ENCODE measurements around the gene INTS12.

The INTS12 gene

GRCh38 chr4:105670684-105671083, 37.8 kb downstream of the INTS12 start:
- no peak for DNase-seq
- Histone ChIP-seq H3K4me3 (ENCODE audit: control insufficient read depth in 1 of 7, extremely low read depth in 1 of 7, insufficient read depth in 4 of 7, low read depth in 2 of 7, low read length in 6 of 7) (no peak overlapping the region), H3K27ac (ENCODE audit: insufficient read depth in 1 of 2, low read depth in 1 of 2, low read length in 2 of 2, poor library complexity in 1 of 2, severe bottlenecking in 2 of 2) (no peak overlapping the region), H3K36me3 (ENCODE audit: control insufficient read depth in 4 of 4, insufficient read depth in 4 of 4, low read length in 3 of 4) (no peaks in the 10 kb centered on the region), H3K9me3 (ENCODE audit: control extremely low read depth in 1 of 5, control insufficient read depth in 4 of 5, insufficient read depth in 2 of 5, low read depth in 1 of 5, low read length in 4 of 5) (no peaks in the 10 kb centered on the region), H3K4me1 (ENCODE audit: control extremely low read depth in 1 of 4, control insufficient read depth in 4 of 4, insufficient read depth in 4 of 4, low read length in 3 of 4) (no peaks in the 10 kb centered on the region), H3K27me3 (replicated peaks in 2 of 5; ENCODE audit: control insufficient read depth in 4 of 5, insufficient read depth in 5 of 5, low read length in 4 of 5) (no peaks in the 10 kb centered on the region)
- CTCF ChIA-PET: no interaction called here
- POLR2A ChIA-PET: no interaction called here

GRCh38 chr4:105666693-105667092, 41.8 kb downstream of the INTS12 start:
- ChIA-PET CTCF (interaction anchor here (0.6 to 4.8 kb wide), 14 partner anchors 10 to 1351 kb away, joined by 3 to 45 read pairs (median 3); no protein-coding TSS in a partner anchor), POLR2A (no interaction called here)
- no peak overlapping the region for H3K27ac ChIP-seq (ENCODE audit: insufficient read depth in 1 of 2, low read depth in 1 of 2, low read length in 2 of 2, poor library complexity in 1 of 2, severe bottlenecking in 2 of 2)
- DNase-seq: peak; percentile 33 to 66 (median 52)
- H3K4me3 ChIP-seq (ENCODE audit: control insufficient read depth in 1 of 7, extremely low read depth in 1 of 7, insufficient read depth in 4 of 7, low read depth in 2 of 7, low read length in 6 of 7): no peak overlapping the region
- H3K36me3 ChIP-seq (ENCODE audit: control insufficient read depth in 4 of 4, insufficient read depth in 4 of 4, low read length in 3 of 4): no peaks in the 10 kb centered on the region
- H3K9me3 ChIP-seq (ENCODE audit: control extremely low read depth in 1 of 5, control insufficient read depth in 4 of 5, insufficient read depth in 2 of 5, low read depth in 1 of 5, low read length in 4 of 5): no peaks in the 10 kb centered on the region
- H3K4me1 ChIP-seq (ENCODE audit: control extremely low read depth in 1 of 4, control insufficient read depth in 4 of 4, insufficient read depth in 4 of 4, low read length in 3 of 4): no peaks in the 10 kb centered on the region
- 11% methylated on average over 1 of the region's 5 CpGs for WGBS (ENCODE audit: insufficient coverage)
- H3K27me3 ChIP-seq (replicated peaks in 2 of 5; ENCODE audit: control insufficient read depth in 4 of 5, insufficient read depth in 5 of 5, low read length in 4 of 5): no peaks in the 10 kb centered on the region

GRCh38 chr4:105662935-105663675, 45.4 kb downstream of the INTS12 start:
- no peaks in the 10 kb centered on the region for H3K27me3 ChIP-seq (replicated peaks in 2 of 5; ENCODE audit: control insufficient read depth in 4 of 5, insufficient read depth in 5 of 5, low read length in 4 of 5)
- H3K4me3 ChIP-seq (ENCODE audit: control insufficient read depth in 1 of 7, extremely low read depth in 1 of 7, insufficient read depth in 4 of 7, low read depth in 2 of 7, low read length in 6 of 7): no peak overlapping the region
- CTCF ChIA-PET: no interaction called here
- no peak overlapping the region for H3K27ac ChIP-seq (ENCODE audit: insufficient read depth in 1 of 2, low read depth in 1 of 2, low read length in 2 of 2, poor library complexity in 1 of 2, severe bottlenecking in 2 of 2)
- no CpG with 5 or more reads among the region's 2 CpGs for WGBS (ENCODE audit: insufficient coverage)
- DNase-seq: no peak
- H3K36me3 ChIP-seq (ENCODE audit: control insufficient read depth in 4 of 4, insufficient read depth in 4 of 4, low read length in 3 of 4): no peaks in the 10 kb centered on the region
- POLR2A ChIA-PET: no interaction called here
- no peaks in the 10 kb centered on the region for H3K4me1 ChIP-seq (ENCODE audit: control extremely low read depth in 1 of 4, control insufficient read depth in 4 of 4, insufficient read depth in 4 of 4, low read length in 3 of 4)
- H3K9me3 ChIP-seq (ENCODE audit: control extremely low read depth in 1 of 5, control insufficient read depth in 4 of 5, insufficient read depth in 2 of 5, low read depth in 1 of 5, low read length in 4 of 5): no peaks in the 10 kb centered on the region

GRCh38 chr4:105661028-105661427, 47.5 kb downstream of the INTS12 start:
- WGBS (ENCODE audit: insufficient coverage): no CpG with 5 or more reads among the region's 3 CpGs
- ChIA-PET POLR2A (no interaction called here), CTCF (no interaction called here)
- no peak overlapping the region for H3K4me3 ChIP-seq (ENCODE audit: control insufficient read depth in 1 of 7, extremely low read depth in 1 of 7, insufficient read depth in 4 of 7, low read depth in 2 of 7, low read length in 6 of 7)
- no peaks in the 10 kb centered on the region for H3K36me3 ChIP-seq (ENCODE audit: control insufficient read depth in 4 of 4, insufficient read depth in 4 of 4, low read length in 3 of 4)
- no peak for DNase-seq
- H3K4me1 ChIP-seq (ENCODE audit: control extremely low read depth in 1 of 4, control insufficient read depth in 4 of 4, insufficient read depth in 4 of 4, low read length in 3 of 4): no peaks in the 10 kb centered on the region
- no peaks in the 10 kb centered on the region for H3K9me3 ChIP-seq (ENCODE audit: control extremely low read depth in 1 of 5, control insufficient read depth in 4 of 5, insufficient read depth in 2 of 5, low read depth in 1 of 5, low read length in 4 of 5)
- no peak overlapping the region for H3K27ac ChIP-seq (ENCODE audit: insufficient read depth in 1 of 2, low read depth in 1 of 2, low read length in 2 of 2, poor library complexity in 1 of 2, severe bottlenecking in 2 of 2)
- no peaks in the 10 kb centered on the region for H3K27me3 ChIP-seq (replicated peaks in 2 of 5; ENCODE audit: control insufficient read depth in 4 of 5, insufficient read depth in 5 of 5, low read length in 4 of 5)

- H3K27me3 ChIP-seq (replicated peaks in 2 of 5; ENCODE audit: control insufficient read depth in 4 of 5, insufficient read depth in 5 of 5, low read length in 4 of 5): no peaks in the 10 kb centered on the region
- no peaks in the 10 kb centered on the region for H3K36me3 ChIP-seq (ENCODE audit: control insufficient read depth in 4 of 4, insufficient read depth in 4 of 4, low read length in 3 of 4)
- no peaks in the 10 kb centered on the region for H3K9me3 ChIP-seq (ENCODE audit: control extremely low read depth in 1 of 5, control insufficient read depth in 4 of 5, insufficient read depth in 2 of 5, low read depth in 1 of 5, low read length in 4 of 5)
- no peak for DNase-seq
- POLR2A ChIA-PET: interaction anchor here (0.5 kb wide), 1 partner anchor 21 kb away, joined by 3 read pairs; no protein-coding TSS in a partner anchor
- CTCF ChIA-PET: interaction anchor here (1.1 to 1.7 kb wide), 3 partner anchors 27 to 138 kb away, joined by 3 to 4 read pairs (median 3); no protein-coding TSS in a partner anchor
- 98% methylated on average over 4 of the region's 6 CpGs for WGBS (ENCODE audit: insufficient coverage)
- H3K27ac ChIP-seq (ENCODE audit: insufficient read depth in 1 of 2, low read depth in 1 of 2, low read length in 2 of 2, poor library complexity in 1 of 2, severe bottlenecking in 2 of 2): no peak overlapping the region
- no peaks in the 10 kb centered on the region for H3K4me1 ChIP-seq (ENCODE audit: control extremely low read depth in 1 of 4, control insufficient read depth in 4 of 4, insufficient read depth in 4 of 4, low read length in 3 of 4)
- no peak overlapping the region for H3K4me3 ChIP-seq (ENCODE audit: control insufficient read depth in 1 of 7, extremely low read depth in 1 of 7, insufficient read depth in 4 of 7, low read depth in 2 of 7, low read length in 6 of 7)
Measured at GRCh38 chr4:105659190-105659589, 49.3 kb downstream of the INTS12 start.

- H3K27me3 ChIP-seq (replicated peaks in 2 of 5; ENCODE audit: control insufficient read depth in 4 of 5, insufficient read depth in 5 of 5, low read length in 4 of 5): no peaks in the 10 kb centered on the region
- no peaks in the 10 kb centered on the region for H3K9me3 ChIP-seq (ENCODE audit: control extremely low read depth in 1 of 5, control insufficient read depth in 4 of 5, insufficient read depth in 2 of 5, low read depth in 1 of 5, low read length in 4 of 5)
- DNase-seq: no peak
- H3K4me3 ChIP-seq (ENCODE audit: control insufficient read depth in 1 of 7, extremely low read depth in 1 of 7, insufficient read depth in 4 of 7, low read depth in 2 of 7, low read length in 6 of 7): no peak overlapping the region
- ChIA-PET POLR2A (no interaction called here), CTCF (interaction anchor here (1.7 kb wide), 1 partner anchor 22 kb away, joined by 4 read pairs; no protein-coding TSS in a partner anchor)
- no peaks in the 10 kb centered on the region for H3K4me1 ChIP-seq (ENCODE audit: control extremely low read depth in 1 of 4, control insufficient read depth in 4 of 4, insufficient read depth in 4 of 4, low read length in 3 of 4)
- no peak overlapping the region for H3K27ac ChIP-seq (ENCODE audit: insufficient read depth in 1 of 2, low read depth in 1 of 2, low read length in 2 of 2, poor library complexity in 1 of 2, severe bottlenecking in 2 of 2)
- H3K36me3 ChIP-seq (ENCODE audit: control insufficient read depth in 4 of 4, insufficient read depth in 4 of 4, low read length in 3 of 4): no peaks in the 10 kb centered on the region
Measured at GRCh38 chr4:105657117-105657765, 51.2 kb downstream of the INTS12 start.

GRCh38 chr4:105652286-105652888, 56.1 kb downstream of the INTS12 start:
- Histone ChIP-seq H3K4me1 (ENCODE audit: control extremely low read depth in 1 of 4, control insufficient read depth in 4 of 4, insufficient read depth in 4 of 4, low read length in 3 of 4) (peaks cover 0 to 2% (median 0%) of the 10 kb centered on the region in 4 experiments), H3K27me3 (replicated peaks in 2 of 5; ENCODE audit: control insufficient read depth in 4 of 5, insufficient read depth in 5 of 5, low read length in 4 of 5) (no peaks in the 10 kb centered on the region), H3K36me3 (ENCODE audit: control insufficient read depth in 4 of 4, insufficient read depth in 4 of 4, low read length in 3 of 4) (no peaks in the 10 kb centered on the region), H3K4me3 (ENCODE audit: control insufficient read depth in 1 of 7, extremely low read depth in 1 of 7, insufficient read depth in 4 of 7, low read depth in 2 of 7, low read length in 6 of 7) (no peak overlapping the region), H3K9me3 (ENCODE audit: control extremely low read depth in 1 of 5, control insufficient read depth in 4 of 5, insufficient read depth in 2 of 5, low read depth in 1 of 5, low read length in 4 of 5) (no peaks in the 10 kb centered on the region), H3K27ac (ENCODE audit: insufficient read depth in 1 of 2, low read depth in 1 of 2, low read length in 2 of 2, poor library complexity in 1 of 2, severe bottlenecking in 2 of 2) (no peak overlapping the region)
- no peak for DNase-seq
- ChIA-PET CTCF (no interaction called here), POLR2A (no interaction called here)
- WGBS (ENCODE audit: insufficient coverage): 100% methylated on average over 3 of the region's 4 CpGs
